GM18507 (cell line): ENCODE data around the gene BMF.

Experiments
- DNase-seq: peaks from one replicate; pipeline ENCODE4 v3.0.0; 2011; ENCODE audit warnings: low read depth; ENCODE audit not compliant: insufficient read length; ENCODE audit errors: extremely low spot score
- FAIRE-seq: peaks from 2 replicates; lab custom pipeline; 2011; peaks lifted over from hg19 to GRCh38; lab: Jason Lieb, UNC

The BMF gene

GRCh38 chr15:40040770-40041169, 67.9 kb downstream of the BMF start:
- no peak for FAIRE-seq
- DNase-seq = no peak

DNA sequence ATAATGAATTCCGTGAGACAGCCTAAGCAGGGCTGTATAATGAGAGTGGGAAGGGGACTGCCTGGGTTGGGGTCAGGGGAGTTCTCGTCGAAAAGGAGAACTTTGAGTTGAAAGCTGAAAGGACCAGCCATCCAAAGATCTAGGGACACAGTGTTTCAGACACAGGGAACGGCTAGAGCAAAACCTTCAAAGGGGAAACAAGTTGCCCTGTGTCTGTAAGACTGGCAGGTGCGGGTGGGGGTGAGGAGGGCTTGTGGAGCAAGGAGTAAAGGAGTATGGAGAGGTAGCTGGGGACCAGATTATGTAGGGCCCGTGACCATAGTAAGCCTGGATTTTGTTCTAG, 68.4 kb downstream of the BMF start:
- DNase-seq (no peak), FAIRE-seq (no peak)

DNA sequence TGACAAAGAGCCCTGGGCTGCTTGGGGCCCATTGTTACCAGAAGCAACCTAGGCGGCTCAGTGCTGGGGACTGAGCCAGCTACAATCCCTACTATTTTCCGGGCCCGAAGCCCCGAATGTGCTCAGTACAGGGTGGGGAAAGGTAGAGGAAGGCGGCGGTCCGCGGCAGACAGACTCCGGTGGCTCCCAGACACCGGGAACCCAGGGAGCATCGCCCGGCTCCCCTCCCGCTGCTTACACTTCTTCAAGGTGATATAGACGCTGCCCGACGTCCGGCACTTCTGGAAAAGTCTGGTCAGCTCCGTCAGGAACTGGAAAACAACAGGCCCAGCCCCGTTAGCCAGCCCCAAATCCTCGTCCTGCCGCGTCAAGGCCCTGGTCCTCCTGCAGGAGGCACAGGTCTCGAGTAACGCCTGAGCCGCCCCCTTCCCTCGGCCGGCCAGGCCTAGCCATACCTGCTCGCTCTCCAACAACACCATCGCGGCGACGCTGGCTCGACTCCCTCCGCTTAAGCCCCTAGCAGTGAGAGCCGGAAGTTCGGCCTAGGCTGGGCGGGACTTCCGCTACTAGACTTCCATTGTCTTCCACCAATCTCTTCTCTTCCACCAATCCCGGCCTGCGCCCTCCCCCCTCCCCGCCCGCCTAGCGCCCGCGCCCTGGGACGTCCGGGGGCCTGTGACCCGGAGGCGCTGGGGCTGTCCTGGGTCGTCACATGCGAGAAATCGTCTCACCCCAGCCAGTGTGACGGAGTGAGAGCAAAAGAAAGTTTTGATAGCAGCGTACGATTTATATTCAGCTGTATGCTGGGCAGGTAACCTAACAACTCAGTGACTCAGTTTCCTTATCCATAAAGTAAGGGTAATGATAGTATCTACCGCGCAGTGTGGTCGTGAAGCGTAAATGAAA, 69.8 kb downstream of the BMF start, which contains the start of gene SRP14:
Gene SRP14, minus strand, starts transcription at position 544 of the 906 bp plus-strand sequence. Its CDS starts 65 bp downstream, at position 479.
- DNase-seq (peak; percentile 87), FAIRE-seq (peak; percentile 96)

DNA sequence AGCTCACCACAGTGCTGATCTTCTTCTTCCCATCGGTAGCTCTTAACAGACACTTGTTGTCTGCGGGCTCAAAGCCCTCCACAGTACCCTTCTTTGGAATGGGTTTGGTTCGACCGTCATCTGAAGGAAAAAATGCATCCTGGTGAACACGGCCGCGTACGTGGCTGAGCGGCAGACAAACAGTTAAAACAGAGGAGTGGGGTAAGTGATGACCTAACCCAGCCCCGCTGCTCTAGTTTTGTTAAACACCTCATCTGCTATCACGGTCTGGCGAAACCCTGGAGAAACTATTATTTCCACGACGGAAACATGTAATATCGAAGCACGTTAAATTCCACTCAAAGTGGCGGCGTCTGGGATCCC, 70.4 kb downstream of the BMF start:
- FAIRE-seq = no peak
- DNase-seq = no peak
